ENCODE measurements around the gene SERP2. TPM values are rescaled to one million over a fixed set of nuclear protein-coding genes. Genes with fewer than 3 reads are reported as not detected.

The SERP2 gene
- total RNA-seq, 2 donors from 2014 or later, result 3.3 to 14.5 TPM

DNA sequence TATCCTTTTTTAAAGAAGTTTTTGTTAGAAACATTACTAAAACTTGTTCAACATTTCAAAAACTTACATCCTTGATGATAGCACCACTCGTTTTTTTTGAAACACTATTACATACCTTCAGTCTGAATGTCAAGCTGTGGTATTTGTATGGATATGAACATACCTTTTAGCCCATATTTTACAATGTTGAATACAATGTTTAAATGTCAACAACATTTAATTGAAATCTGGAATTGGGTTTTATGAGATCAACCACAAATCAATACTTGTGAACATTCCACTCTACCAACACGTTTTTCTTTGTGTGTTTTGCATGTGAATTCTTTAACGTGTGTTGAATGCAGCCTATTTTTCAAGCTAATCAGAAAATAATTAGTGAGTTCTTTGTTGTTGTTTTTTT, 4.7 kb downstream of the SERP2 start:
- intact Hi-C loops (cut with DNase I), result no loop called here
- Histone ChIP-seq H3K27me3 (replicated peaks; ENCODE audit: insufficient read depth) (no peaks in the 10 kb centered on the region), H3K4me1 (replicated peaks) (no peaks in the 10 kb centered on the region), H3K36me3 (no peaks in the 10 kb centered on the region), H3K27ac (peak overlapping the region in 1 of 2 donors; percentile 29), H3K4me3 (no peak overlapping the region), H3K9me3 (no peaks in the 10 kb centered on the region)
- WGBS, result 48% methylated on average over 3 of the region's 3 CpGs
- no peak for DNase-seq (ENCODE audit: low spot score)
- TF ChIP-seq, protein P1, sequence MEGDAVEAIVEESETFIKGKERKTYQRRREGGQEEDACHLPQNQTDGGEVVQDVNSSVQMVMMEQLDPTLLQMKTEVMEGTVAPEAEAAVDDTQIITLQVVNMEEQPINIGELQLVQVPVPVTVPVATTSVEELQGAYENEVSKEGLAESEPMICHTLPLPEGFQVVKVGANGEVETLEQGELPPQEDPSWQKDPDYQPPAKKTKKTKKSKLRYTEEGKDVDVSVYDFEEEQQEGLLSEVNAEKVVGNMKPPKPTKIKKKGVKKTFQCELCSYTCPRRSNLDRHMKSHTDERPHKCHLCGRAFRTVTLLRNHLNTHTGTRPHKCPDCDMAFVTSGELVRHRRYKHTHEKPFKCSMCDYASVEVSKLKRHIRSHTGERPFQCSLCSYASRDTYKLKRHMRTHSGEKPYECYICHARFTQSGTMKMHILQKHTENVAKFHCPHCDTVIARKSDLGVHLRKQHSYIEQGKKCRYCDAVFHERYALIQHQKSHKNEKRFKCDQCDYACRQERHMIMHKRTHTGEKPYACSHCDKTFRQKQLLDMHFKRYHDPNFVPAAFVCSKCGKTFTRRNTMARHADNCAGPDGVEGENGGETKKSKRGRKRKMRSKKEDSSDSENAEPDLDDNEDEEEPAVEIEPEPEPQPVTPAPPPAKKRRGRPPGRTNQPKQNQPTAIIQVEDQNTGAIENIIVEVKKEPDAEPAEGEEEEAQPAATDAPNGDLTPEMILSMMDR (IDR thresholded peaks at IDR 0.05), result no peak
- peak; percentile 38 for TF ChIP-seq POLR2AphosphoS5 (IDR thresholded peaks at IDR 0.05)
- no peak for TF ChIP-seq POLR2A (IDR thresholded peaks at IDR 0.05)

DNA sequence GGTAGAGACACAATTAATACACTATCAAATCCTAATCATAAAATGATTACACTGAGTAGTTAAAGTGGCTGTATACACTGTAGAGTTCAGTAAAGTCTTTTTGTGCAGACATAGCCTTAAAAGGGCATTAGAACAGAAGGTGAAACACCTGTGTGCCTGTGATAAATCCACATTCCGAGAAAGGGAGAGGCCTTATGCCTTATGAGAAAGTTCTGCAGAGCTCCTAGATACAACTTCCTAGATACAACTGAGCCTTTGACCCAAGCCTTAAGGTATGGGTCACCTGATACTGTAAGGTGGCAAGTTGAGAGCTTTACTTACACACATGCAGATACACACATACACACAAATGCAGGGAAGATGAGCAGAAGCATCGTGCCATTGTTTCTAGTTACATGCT, 6.3 kb downstream of the SERP2 start:
- no peaks in the 10 kb centered on the region for H3K9me3 ChIP-seq
- TF ChIP-seq POLR2AphosphoS5 (IDR thresholded peaks at IDR 0.05) (no peak), POLR2A (IDR thresholded peaks at IDR 0.05) (no peak)
- TF ChIP-seq, protein P1 (IDR thresholded peaks at IDR 0.05), result no peak
- H3K4me1 ChIP-seq (replicated peaks), result no peaks in the 10 kb centered on the region
- H3K4me3 ChIP-seq, result no peak overlapping the region
- peak overlapping the region in 1 of 2 donors; percentile 7 for H3K27ac ChIP-seq
- intact Hi-C loops (cut with DNase I), result no loop called here
- no peaks in the 10 kb centered on the region for H3K36me3 ChIP-seq
- no peak for DNase-seq (ENCODE audit: low spot score)
- H3K27me3 ChIP-seq (replicated peaks; ENCODE audit: insufficient read depth), result no peaks in the 10 kb centered on the region
- 89% methylated on average over 2 of the region's 2 CpGs for WGBS

DNA sequence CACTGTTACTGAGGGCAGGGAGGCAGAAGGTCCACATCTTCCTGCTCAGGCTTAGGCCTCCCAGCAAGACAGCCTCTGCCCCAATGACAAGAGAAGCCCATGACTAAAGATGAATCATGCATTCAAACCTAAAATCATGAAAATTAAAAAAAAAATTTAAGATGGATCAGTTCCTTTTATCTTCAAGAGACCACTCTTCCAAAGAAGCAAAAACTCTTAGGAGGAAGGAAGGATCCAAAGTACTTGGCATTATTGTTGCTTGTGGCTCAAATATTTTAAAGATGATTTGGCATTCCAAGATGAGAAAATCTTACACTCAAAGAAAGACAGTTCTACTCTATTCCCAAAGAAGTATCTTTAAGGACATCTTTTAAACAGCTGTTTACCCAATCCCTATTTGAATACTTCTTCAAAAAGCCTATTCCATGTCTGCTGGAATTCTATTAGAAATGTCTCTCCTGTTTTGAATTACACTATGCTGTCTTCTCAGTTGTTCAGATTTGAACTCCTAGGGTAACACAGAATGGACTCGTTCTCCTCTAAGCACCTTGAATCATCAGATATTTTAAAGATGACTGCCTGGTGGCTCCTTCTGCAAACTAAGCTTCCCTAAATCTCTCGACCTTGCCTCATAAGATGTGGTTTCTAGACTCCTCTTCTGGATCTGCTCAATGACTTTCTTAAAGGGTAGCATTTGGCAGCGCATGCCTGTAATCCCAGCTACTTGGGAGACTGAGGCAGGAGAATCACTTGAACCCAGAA, 7.0 kb downstream of the SERP2 start:
- no peaks in the 10 kb centered on the region for H3K27me3 ChIP-seq (replicated peaks; ENCODE audit: insufficient read depth)
- H3K27ac ChIP-seq, result no peak overlapping the region
- H3K4me3 ChIP-seq, result no peak overlapping the region
- no peak for TF ChIP-seq POLR2A (IDR thresholded peaks at IDR 0.05)
- TF ChIP-seq, protein P1 (IDR thresholded peaks at IDR 0.05), result no peak
- TF ChIP-seq POLR2AphosphoS5 (IDR thresholded peaks at IDR 0.05), result no peak
- DNase-seq (ENCODE audit: low spot score), result no peak
- no peaks in the 10 kb centered on the region for H3K4me1 ChIP-seq (replicated peaks)
- intact Hi-C loops (cut with DNase I), result no loop called here
- H3K36me3 ChIP-seq, result no peaks in the 10 kb centered on the region
- H3K9me3 ChIP-seq, result no peaks in the 10 kb centered on the region
- 88% methylated on average over 3 of the region's 3 CpGs for WGBS

DNA sequence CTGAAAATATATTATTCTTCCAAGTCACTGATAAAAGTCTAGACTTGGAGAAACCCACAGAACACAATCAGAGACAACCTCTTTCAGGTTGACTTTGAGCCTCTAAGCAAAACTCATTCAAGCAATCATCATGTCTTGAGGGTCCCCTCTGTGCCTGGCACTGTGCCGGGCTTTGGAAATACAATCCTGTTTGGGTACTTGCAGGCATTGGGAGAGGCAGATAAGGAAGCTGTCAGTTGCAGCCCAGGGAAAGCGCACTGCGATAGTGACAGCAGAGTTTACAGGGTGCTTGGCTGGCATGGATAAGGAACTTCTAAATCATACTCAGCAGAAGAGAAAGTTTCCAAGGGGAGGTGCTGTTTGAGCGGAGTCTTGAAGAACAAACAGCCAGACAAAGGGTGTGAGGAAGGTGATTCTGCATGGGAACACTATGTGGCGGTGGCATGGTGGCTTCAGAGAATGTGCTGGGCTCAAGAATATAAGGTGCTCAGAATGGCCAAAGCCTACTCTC, 9.1 kb downstream of the SERP2 start:
- H3K27me3 ChIP-seq (replicated peaks; ENCODE audit: insufficient read depth), result no peaks in the 10 kb centered on the region
- DNase-seq (ENCODE audit: low spot score), result peak; percentile 51
- no peaks in the 10 kb centered on the region for H3K4me1 ChIP-seq (replicated peaks)
- H3K36me3 ChIP-seq, result no peaks in the 10 kb centered on the region
- no peaks in the 10 kb centered on the region for H3K9me3 ChIP-seq
- H3K4me3 ChIP-seq, result no peak overlapping the region
- peak overlapping the region; percentile 49 to 56 for H3K27ac ChIP-seq
- TF ChIP-seq, protein P1 (IDR thresholded peaks at IDR 0.05), result no peak
- TF ChIP-seq POLR2AphosphoS5 (IDR thresholded peaks at IDR 0.05) (peak; percentile 64), POLR2A (IDR thresholded peaks at IDR 0.05) (no peak)
- intact Hi-C loops (cut with DNase I), result no loop called here
- 61% methylated on average over 5 of the region's 5 CpGs for WGBS

DNA sequence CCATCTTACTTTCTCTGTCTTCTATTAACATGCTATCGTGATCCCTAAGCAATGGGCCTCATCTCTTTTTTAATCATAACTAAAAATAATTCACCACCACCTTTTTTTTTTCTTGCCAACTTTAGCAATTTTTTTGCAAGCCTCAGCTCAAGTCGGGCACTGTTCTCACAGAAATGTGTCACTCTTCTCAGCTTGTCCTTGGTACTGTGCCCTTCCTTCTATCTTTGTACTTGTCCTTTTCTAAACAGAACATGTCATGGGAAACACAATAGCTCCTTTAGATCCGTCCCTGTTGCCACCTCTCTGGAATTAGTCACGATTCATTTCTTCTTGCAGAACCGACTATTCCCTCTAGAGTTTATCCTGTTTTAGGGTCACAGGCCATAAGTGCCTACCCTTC, 10.3 kb downstream of the SERP2 start:
- no peaks in the 10 kb centered on the region for H3K4me1 ChIP-seq (replicated peaks)
- no peaks in the 10 kb centered on the region for H3K9me3 ChIP-seq
- TF ChIP-seq, protein P1 (IDR thresholded peaks at IDR 0.05), result no peak
- no peak for TF ChIP-seq POLR2AphosphoS5 (IDR thresholded peaks at IDR 0.05)
- no peak for TF ChIP-seq POLR2A (IDR thresholded peaks at IDR 0.05)
- intact Hi-C loops (cut with DNase I), result no loop called here
- DNase-seq (ENCODE audit: low spot score), result no peak
- no peak overlapping the region for H3K4me3 ChIP-seq
- H3K27ac ChIP-seq, result no peak overlapping the region
- 46% methylated on average over 5 of the region's 5 CpGs for WGBS
- H3K27me3 ChIP-seq (replicated peaks; ENCODE audit: insufficient read depth), result no peaks in the 10 kb centered on the region
- no peaks in the 10 kb centered on the region for H3K36me3 ChIP-seq

All from prostate gland (tissue), 2 donors.